ENCODE results near the gene NVL. TPM values are rescaled to one million over a fixed set of nuclear protein-coding genes. Genes with fewer than 3 reads are reported as not detected.

Gene NVL
- total RNA-seq, 1 donor from 2014 or later = 10.3 TPM

DNA sequence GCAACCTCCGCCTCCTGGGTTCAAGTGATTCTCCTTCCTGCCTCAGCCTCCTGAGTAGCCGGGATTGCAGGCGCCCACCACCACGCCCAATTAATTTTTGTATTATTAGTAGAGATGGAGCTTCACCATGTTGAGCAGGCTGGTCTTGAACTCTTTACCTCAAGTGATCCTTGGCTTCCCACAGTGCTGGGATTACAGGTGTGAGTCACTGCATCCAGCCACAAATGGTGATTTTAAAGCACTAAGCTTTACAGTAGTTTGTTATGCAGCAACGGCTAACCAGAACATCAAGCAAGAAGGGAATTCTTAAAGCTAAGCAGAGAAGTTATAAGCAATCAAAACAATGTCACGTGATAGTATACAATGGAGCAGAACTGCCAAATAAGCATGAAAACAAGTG, 65.7 kb downstream of the NVL start:
- no peaks in the 10 kb centered on the region for H3K4me1 ChIP-seq
- intact Hi-C loops (cut with micrococcal nuclease) = no loop called here
- no peaks in the 10 kb centered on the region for H3K27me3 ChIP-seq (ENCODE audit: low read depth)
- no peak overlapping the region for H3K27ac ChIP-seq (replicated peaks)
- H3K9me3 ChIP-seq (replicated peaks) = no peaks in the 10 kb centered on the region
- H3K4me3 ChIP-seq = no peak overlapping the region
- no peak for DNase-seq
- peaks cover 33% of the 10 kb centered on the region for H3K36me3 ChIP-seq
- TF ChIP-seq, protein P1, sequence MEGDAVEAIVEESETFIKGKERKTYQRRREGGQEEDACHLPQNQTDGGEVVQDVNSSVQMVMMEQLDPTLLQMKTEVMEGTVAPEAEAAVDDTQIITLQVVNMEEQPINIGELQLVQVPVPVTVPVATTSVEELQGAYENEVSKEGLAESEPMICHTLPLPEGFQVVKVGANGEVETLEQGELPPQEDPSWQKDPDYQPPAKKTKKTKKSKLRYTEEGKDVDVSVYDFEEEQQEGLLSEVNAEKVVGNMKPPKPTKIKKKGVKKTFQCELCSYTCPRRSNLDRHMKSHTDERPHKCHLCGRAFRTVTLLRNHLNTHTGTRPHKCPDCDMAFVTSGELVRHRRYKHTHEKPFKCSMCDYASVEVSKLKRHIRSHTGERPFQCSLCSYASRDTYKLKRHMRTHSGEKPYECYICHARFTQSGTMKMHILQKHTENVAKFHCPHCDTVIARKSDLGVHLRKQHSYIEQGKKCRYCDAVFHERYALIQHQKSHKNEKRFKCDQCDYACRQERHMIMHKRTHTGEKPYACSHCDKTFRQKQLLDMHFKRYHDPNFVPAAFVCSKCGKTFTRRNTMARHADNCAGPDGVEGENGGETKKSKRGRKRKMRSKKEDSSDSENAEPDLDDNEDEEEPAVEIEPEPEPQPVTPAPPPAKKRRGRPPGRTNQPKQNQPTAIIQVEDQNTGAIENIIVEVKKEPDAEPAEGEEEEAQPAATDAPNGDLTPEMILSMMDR (IDR thresholded peaks at IDR 0.05; ENCODE audit: borderline replicate concordance) = no peak

DNA sequence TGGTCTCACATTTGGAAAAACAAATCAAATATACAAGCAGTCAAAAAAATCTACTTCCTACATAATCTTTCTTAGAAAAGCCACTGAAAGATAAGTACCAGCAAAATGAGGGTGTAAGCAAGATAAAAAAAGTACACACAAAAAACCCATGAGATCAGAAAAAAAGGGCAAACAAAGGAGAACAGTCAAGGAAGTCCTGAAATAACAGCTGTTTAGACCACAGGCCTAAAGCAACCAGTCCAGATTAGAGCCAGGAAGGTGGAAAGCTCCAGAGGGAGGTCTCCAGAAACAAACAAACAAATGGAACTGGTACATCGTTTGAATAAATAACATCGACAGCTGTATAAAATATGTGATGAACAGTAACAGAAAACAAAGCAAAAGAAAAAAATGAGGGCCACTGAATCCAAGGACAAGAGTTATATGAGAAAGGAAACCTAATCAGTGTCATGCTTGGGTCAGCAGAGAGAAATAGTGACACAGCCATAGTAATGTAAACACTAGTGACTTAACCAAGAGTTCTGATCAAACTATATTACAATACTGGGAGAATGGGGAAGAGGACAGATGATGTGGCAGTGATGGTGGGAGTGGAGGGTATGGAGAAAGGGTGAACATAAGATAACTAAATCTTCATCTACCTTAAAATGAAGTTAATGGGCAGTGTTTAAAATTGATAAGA, 67.5 kb downstream of the NVL start:
- Histone ChIP-seq H3K27me3 (ENCODE audit: low read depth) (no peaks in the 10 kb centered on the region), H3K36me3 (peaks cover 28% of the 10 kb centered on the region)
- intact Hi-C loops (cut with micrococcal nuclease) = no loop called here

DNA sequence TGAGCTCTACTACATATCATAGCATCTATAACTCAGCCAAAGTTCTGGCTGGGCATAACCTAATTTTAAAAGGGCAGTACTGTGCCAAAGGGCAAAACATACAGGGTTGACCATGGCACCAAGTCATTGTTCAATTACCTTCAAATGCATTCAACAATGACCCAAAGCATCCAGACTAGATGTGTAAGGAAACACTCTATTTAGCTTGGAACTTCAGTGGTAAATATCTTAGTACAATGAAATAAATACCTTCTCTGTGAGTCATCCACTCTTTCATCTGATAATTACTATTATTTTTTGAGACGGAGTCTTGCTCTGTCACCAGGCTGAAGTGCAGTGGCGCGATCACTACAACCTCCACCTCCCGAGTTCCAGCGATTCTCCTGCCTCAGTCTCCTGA, 70.0 kb downstream of the NVL start:
- no peak for DNase-seq
- Histone ChIP-seq H3K9me3 (replicated peaks) (no peaks in the 10 kb centered on the region), H3K4me1 (no peaks in the 10 kb centered on the region), H3K36me3 (peaks cover 12% of the 10 kb centered on the region), H3K27ac (replicated peaks) (no peak overlapping the region), H3K4me3 (no peak overlapping the region), H3K27me3 (ENCODE audit: low read depth) (no peaks in the 10 kb centered on the region)
- TF ChIP-seq, protein P1 (IDR thresholded peaks at IDR 0.05; ENCODE audit: borderline replicate concordance) = no peak
- intact Hi-C loops (cut with micrococcal nuclease) = no loop called here

More for the DNA sequence above, 67.5 kb downstream of the NVL start:
- no peaks in the 10 kb centered on the region for H3K4me1 ChIP-seq
- TF ChIP-seq, protein P1 (IDR thresholded peaks at IDR 0.05; ENCODE audit: borderline replicate concordance) = no peak
- no peaks in the 10 kb centered on the region for H3K9me3 ChIP-seq (replicated peaks)
- no peak overlapping the region for H3K4me3 ChIP-seq
- no peak overlapping the region for H3K27ac ChIP-seq (replicated peaks)
- DNase-seq = no peak

DNA sequence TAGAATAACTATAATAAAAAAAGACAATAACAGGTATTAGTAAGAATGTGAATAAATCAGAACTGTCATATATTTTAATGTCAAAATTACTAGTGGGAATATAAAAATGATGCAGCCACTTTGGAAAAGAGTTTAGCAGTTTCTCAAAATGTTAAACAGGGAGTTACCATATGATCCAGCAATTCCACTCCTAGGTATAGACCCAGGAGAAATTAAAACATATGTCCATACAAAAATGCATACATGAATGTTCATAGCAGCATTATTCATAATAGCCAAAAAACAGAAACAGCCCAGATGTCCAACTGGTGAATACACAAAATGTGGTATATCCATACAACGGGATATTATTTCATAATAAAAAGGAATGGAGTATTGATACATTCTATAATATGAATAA, 71.6 kb downstream of the NVL start:
- Histone ChIP-seq H3K4me3 (no peak overlapping the region), H3K9me3 (replicated peaks) (no peaks in the 10 kb centered on the region), H3K36me3 (peaks cover 5% of the 10 kb centered on the region), H3K27ac (replicated peaks) (no peak overlapping the region), H3K27me3 (ENCODE audit: low read depth) (no peaks in the 10 kb centered on the region), H3K4me1 (no peaks in the 10 kb centered on the region)
- intact Hi-C loops (cut with micrococcal nuclease) = no loop called here
- TF ChIP-seq, protein P1 (IDR thresholded peaks at IDR 0.05; ENCODE audit: borderline replicate concordance) = no peak
- no peak for DNase-seq

DNA sequence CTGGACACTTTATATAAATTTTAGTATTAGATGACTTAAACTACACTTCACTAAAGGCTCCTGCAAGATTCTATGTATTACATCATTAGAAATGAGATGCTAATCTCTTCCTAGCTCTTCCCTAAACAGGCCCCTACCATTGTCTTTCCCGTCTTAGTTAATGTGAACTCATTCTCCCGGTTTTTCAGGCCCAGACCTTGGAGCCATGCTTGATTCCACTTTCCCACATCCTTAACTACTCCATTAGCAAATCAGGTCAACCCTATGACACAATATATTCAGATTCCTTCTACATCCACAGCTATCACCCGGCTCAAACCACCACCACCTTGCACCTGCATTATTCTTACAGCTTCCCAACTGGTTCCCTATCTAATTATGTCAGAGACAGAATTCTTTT, 73.3 kb downstream of the NVL start:
- intact Hi-C loops (cut with micrococcal nuclease) = no loop called here
- Histone ChIP-seq H3K27me3 (ENCODE audit: low read depth) (no peaks in the 10 kb centered on the region), H3K4me1 (peaks cover 4% of the 10 kb centered on the region), H3K4me3 (no peak overlapping the region), H3K9me3 (replicated peaks) (no peaks in the 10 kb centered on the region), H3K27ac (replicated peaks) (no peak overlapping the region), H3K36me3 (peaks cover 5% of the 10 kb centered on the region)
- TF ChIP-seq, protein P1 (IDR thresholded peaks at IDR 0.05; ENCODE audit: borderline replicate concordance) = no peak
- no peak for DNase-seq
